Activated CD4-positive, CD25-positive, alpha-beta regulatory T cell treated with anti-CD3 and anti-CD28 coated beads, Interleukin-2, amount 50 U/mL, for 16 hours (primary cell): ENCODE measurements around the gene ATP6V0A1.
"Not testable (repeated sequence)": the region's sequence is repeated elsewhere in the genome, so short reads cannot be mapped to it uniquely, and the experiment has no call there.

Source experiments
- DNase-seq: peaks from one replicate; pipeline ENCODE4 v3.0.0-alpha.2; 2020; ENCODE audit warnings: low read depth, low spot score

ATP6V0A1 gene

GRCh38 chr17:42476411-42476810, 17.7 kb downstream of the ATP6V0A1 start:
- DNase-seq = no peak

- DNase-seq = no peak
Measured at GRCh38 chr17:42477173-42477572, 18.5 kb downstream of the ATP6V0A1 start.

DNA sequence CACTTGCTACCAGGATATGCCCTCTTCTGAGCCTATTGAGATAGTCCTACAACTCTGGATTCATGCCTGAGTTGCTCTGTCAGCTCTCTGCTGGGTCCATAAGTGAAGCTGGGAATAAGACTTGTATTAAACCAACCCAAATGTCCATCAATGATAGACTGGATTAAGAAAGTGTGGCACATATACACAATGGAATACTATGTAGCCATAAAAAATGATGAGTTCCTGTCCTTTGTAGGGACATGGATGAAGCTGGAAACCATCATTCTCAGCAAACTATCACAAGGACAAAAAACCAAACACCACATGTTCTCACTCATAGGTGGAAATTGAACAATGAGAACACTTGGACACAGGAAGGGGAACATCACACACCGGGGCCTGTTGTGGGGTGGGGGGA, 19.1 kb downstream of the ATP6V0A1 start:
- not testable (repeated sequence) for DNase-seq

- peak; percentile 19 for DNase-seq
Measured at GRCh38 chr17:42484304-42484703, 25.6 kb downstream of the ATP6V0A1 start.

- no peak for DNase-seq
Measured at GRCh38 chr17:42485680-42486079, 27.0 kb downstream of the ATP6V0A1 start.

GRCh38 chr17:42488032-42488431, 29.4 kb downstream of the ATP6V0A1 start:
- DNase-seq = no peak

- DNase-seq = no peak
Measured at GRCh38 chr17:42493319-42493718, 34.6 kb downstream of the ATP6V0A1 start.

DNA sequence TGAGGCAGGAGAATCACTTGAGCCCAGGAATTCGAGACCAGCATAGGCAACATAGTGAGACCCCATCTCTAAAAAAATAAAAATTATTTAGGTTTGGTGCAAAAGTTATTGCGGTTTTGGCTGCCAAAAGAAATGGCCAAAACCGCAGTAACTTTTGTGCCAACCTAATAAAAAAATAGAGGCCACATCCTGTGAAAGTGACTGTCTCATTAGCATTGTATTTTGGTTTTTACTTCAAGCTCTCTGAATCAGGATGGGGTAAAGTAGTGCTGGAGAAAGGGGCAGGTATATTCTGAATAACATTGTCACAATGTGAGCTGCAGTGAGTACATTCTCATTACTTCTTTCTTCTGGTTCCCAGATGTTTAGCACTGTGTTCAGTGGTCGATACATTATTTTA, 36.0 kb downstream of the ATP6V0A1 start:
- no peak for DNase-seq

DNA sequence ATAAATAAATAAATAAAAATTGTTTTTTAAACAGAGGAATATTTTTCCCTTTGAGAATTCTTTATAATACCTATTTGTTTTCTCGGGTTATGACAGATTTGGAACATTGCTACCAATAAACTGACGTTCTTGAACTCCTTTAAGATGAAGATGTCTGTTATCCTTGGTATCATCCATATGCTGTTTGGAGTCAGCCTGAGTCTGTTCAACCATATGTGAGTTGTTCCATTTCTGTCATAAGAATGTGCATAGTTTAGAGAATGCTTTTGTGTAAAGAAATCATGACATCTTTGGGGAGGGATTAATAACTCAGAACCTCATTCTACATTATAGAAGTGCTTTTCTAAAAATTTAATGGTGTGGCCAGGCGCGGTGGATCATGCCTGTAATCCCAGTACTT, 40.1 kb downstream of the ATP6V0A1 start:
- no peak for DNase-seq

GRCh38 chr17:42502091-42502490, 43.4 kb downstream of the ATP6V0A1 start:
- no peak for DNase-seq

DNA sequence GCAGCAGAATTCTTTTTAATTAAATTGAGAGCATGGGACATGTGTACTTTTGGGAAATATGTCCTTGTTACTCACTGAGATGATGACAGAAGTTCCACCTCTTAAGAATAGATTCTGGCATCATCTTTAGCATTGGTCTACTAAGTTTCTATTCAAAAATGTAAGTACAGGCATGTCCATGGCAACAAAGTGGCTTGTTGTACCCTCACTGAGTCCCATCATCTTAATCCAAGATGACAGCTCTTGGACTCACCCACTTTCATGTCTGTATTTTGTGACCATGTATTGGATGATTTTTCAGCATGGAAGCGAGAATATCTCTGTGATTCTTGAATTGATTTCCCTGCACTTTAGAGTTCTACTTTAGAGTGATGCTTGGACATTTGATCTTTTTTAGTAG, 44.2 kb downstream of the ATP6V0A1 start:
- DNase-seq = no peak

DNA sequence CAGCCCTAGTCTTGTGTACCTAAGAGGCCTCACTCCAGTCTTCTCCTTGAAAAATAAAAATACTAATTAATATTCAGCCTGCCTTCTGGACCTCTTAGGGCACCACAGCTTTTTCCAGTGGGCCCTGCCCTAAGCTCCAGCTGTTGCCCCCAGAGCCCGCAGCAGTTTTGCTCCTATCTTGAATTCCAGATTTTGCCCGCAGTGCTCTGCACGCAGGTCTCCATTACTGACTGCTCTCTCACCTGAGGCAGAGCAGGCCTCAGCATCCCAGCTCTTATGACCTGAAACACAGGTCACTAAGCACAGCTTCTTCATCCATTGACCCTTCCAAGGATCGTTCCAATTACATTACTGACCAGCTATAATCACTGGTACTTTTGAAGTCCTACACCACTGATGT, 49.0 kb downstream of the ATP6V0A1 start:
- no peak for DNase-seq

DNA sequence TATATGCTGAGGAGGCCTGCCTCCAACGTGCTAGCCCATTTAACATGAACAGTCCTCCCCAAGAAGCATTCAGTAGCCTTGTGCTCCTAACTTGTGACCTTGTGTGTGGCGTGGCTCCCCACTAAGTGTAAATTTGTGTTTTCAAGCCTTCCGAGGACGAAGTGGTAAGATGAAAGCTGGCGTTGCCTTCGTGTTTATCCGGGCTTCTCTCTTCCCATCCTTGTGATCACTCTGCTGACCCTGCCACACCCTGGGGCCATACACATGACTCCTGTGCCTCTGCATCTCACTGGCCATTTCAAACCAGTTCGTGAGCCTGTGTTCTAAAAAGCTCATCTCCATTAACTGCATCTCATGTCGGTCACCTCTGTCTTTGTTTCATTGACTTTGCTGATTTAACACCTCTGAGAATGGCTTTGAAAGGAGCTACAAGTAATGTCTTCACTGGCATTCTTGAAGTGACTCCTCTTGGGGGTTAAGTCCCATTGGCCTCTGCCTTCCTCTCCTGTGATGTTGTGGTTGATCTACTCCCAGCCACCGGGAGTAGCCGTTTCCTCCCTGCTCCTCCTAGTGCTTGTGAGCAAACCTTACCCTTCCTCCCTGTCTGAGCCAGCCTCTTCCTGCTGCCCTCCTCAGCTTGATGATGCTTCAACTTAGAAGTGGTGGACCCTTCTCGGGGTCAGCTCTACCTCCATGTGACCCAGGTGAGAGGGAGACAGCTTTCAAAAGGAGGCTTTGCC, 49.9 kb downstream of the ATP6V0A1 start:
- DNase-seq = no peak

DNA sequence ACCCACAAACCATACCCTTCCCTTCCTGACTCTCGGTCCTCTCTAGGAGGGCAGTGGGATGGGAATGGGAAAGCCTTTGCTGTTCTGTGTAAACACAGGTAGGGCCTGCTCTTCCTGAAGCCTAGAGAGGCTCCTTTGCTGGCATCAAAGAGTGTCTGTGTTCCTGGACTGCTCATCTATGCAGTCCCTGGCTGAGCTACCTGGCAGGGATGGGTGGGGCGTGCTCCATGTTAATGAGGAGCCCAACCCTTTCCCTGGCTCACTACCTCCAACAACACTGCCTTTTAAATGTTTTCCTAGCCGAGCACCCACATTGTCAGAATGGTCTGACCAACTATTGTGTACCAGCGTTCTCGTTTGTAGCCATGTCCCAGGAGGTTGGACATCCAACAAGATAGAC, 50.7 kb downstream of the ATP6V0A1 start:
- DNase-seq = no peak

DNA sequence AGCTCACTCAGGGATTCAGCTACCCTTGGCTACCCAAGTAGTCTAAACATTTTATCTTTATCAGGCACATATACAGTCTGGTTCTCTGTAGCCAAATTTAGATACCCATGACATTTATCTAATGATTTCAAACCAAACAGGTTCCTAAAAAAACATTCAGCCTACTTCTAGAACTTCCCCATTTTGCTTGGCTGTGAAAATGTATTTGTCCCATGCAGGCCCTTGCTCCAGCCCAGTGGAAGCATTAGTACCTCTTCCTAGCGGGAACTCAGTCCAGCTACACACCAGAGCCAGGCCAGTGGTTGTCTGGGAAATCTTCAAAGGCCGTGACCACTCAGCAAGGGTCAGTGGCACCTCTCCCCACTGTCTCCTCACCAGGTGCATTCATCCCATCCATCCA, 51.2 kb downstream of the ATP6V0A1 start:
- DNase-seq = no peak

- no peak for DNase-seq
Measured at GRCh38 chr17:42512246-42512645, 53.6 kb downstream of the ATP6V0A1 start.

GRCh38 chr17:42512733-42513251, 54.1 kb downstream of the ATP6V0A1 start:
- DNase-seq = no peak

- no peak for DNase-seq
Measured at GRCh38 chr17:42513686-42514085, 55.0 kb downstream of the ATP6V0A1 start.

DNA sequence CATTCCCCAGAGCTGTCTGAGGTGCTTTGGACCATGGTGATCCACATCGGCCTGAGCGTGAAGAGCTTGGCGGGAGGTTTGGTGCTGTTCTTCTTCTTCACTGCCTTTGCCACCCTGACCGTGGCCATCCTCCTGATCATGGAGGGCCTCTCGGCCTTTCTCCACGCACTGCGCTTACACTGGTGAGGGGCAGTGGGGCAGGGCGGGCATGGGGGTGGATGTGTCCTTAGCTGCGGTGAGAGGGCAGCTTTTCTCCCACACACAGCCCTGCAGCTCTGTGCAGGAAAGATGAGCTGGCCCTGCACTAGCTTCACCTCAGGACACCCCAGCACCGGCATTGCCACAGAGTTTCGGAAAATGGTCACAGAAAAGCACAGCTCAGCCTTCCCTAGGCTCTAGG, 55.6 kb downstream of the ATP6V0A1 start:
- DNase-seq = no peak

GRCh38 chr17:42514867-42515266, 56.2 kb downstream of the ATP6V0A1 start:
- DNase-seq = no peak

GRCh38 chr17:42517516-42517915, 58.8 kb downstream of the ATP6V0A1 start:
- peak; percentile 68 for DNase-seq

DNA sequence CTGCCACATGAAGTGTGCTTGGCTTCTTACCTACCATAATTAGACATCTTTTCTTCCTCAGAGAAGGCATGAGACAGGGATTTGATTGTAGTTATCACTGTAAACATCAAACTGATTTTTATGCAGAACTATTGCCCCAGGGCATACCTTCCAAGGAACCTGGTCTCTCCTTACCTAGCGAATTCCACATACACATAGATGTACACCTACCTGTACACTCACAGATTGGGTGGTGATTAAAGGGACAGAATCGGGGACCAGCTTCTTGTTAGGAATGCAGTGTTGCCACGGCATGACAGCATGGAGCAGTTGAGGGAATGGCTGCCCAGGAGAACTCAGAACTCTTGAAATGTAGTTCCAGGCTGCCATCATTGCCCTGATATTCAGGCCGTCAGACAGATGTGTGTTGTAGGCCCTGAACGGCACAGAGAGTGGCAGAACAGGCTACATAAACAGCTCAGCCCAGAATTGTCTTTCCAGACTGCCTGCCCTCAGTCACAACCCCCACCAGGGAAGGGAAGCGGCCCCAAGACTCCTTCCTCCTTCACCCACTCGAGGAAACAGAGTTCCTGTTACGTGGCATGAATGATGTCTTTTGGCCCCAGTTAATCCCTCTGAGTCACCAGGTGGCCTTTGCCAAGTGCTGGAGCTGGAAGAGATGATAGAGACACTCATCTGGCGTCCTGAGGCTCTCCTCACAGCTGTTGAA, 59.5 kb downstream of the ATP6V0A1 start:
- no peak for DNase-seq
